GDM1 (cell line): ENCODE data around the gene TBL1X.
"Not testable (repeated sequence)": the region's sequence is repeated elsewhere in the genome, so short reads cannot be mapped to it uniquely, and the experiment has no call there.

Source experiments
- DNase-seq: peaks from one replicate; lab custom pipeline; 2025; lab: John Stamatoyannopoulos, UW

TBL1X gene

GRCh38 chrX:9765072-9765736 lies 300.3 kb downstream of the TBL1X start:
- DNase-seq = no peak

GRCh38 chrX:9765737-9766097 lies 300.9 kb downstream of the TBL1X start, which contains the start of gene GPR143:
Gene GPR143 (minus strand): TSS chrX:9765847. CDS start chrX:9765817, 30 bp downstream.
- DNase-seq = no peak

GRCh38 chrX:9767375-9767774 lies 302.5 kb downstream of the TBL1X start:
- DNase-seq = no peak

GRCh38 chrX:9768321-9768839 lies 303.5 kb downstream of the TBL1X start:
- DNase-seq = not testable (repeated sequence)

GRCh38 chrX:9770319-9770718 lies 305.5 kb downstream of the TBL1X start:
- DNase-seq = no peak

GRCh38 chrX:9772943-9773342 lies 308.1 kb downstream of the TBL1X start:
- DNase-seq = no peak

GRCh38 chrX:9775930-9776329 lies 311.1 kb downstream of the TBL1X start:
- peak; percentile 11 for DNase-seq

- no peak for DNase-seq
Observed at GRCh38 chrX:9781941-9782340, 317.1 kb downstream of the TBL1X start.

GRCh38 chrX:9784332-9784731 lies 319.5 kb downstream of the TBL1X start:
- DNase-seq = no peak

GRCh38 chrX:9785254-9785943 lies 320.5 kb downstream of the TBL1X start:
- no peak for DNase-seq

GRCh38 chrX:9785944-9786797 lies 321.3 kb downstream of the TBL1X start, which contains the start of gene SHROOM2:
Gene SHROOM2 (plus strand): TSS chrX:9786429. CDS start chrX:9786546, 117 bp downstream.
- no peak for DNase-seq

- no peak for DNase-seq
Observed at GRCh38 chrX:9786798-9787635, 322.2 kb downstream of the TBL1X start.

- DNase-seq = no peak
Observed at GRCh38 chrX:9788911-9789310, 324.1 kb downstream of the TBL1X start.

GRCh38 chrX:9789555-9789954 lies 324.7 kb downstream of the TBL1X start:
- no peak for DNase-seq
